ENCODE results near the gene BCL2L2. TPM values are rescaled to one million over a fixed set of nuclear protein-coding genes. Genes with fewer than 3 reads are reported as not detected.

The BCL2L2 gene
- polyA plus RNA-seq, 1 donor (not counting 4 experiments of a cell fraction or from before 2014, with no cell fraction given), result 33.9 TPM

DNA sequence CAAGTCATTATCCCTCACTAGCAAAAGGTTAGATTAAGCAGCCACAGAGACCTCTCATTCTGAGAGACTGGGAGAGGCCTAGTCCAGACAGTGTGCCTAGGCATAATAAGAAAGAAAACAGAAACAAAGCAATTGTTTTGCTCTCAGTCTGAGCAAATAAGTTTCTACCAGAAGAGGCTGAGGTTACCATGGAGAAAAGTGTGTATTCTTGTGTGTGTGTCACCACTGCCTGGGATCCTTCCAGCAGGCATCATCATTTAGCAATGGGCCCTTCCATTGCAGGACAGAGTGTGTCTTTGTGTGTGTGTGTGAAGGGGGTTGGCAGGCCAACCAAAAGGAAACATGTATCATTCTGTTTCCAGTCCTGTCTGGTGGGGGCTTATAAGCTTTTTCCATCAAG, 54.7 kb downstream of the BCL2L2 start:
- Histone ChIP-seq H3K4me1 (ENCODE audit: control insufficient read depth, extremely low read depth, insufficient read depth, low read length) (peaks cover 15% of the 10 kb centered on the region), H3K27me3 (ENCODE audit: control insufficient read depth, extremely low read depth, insufficient read depth, low read length) (no peaks in the 10 kb centered on the region), H3K9ac (ENCODE audit: control insufficient read depth, extremely low read depth, insufficient read depth, low read length) (no peak overlapping the region)

More for the DNA sequence above, 54.7 kb downstream of the BCL2L2 start:
- FAIRE-seq, result no peak
- dilution Hi-C loops (cut with MboI; ENCODE audit: extremely low pct_ligation_motif_present, low sequenced_read_pairs), result no loop called here
- no peak for TF ChIP-seq EZH2 (IDR thresholded peaks at IDR 0.05; ENCODE audit: low read length)
- TF ChIP-seq, protein P1, sequence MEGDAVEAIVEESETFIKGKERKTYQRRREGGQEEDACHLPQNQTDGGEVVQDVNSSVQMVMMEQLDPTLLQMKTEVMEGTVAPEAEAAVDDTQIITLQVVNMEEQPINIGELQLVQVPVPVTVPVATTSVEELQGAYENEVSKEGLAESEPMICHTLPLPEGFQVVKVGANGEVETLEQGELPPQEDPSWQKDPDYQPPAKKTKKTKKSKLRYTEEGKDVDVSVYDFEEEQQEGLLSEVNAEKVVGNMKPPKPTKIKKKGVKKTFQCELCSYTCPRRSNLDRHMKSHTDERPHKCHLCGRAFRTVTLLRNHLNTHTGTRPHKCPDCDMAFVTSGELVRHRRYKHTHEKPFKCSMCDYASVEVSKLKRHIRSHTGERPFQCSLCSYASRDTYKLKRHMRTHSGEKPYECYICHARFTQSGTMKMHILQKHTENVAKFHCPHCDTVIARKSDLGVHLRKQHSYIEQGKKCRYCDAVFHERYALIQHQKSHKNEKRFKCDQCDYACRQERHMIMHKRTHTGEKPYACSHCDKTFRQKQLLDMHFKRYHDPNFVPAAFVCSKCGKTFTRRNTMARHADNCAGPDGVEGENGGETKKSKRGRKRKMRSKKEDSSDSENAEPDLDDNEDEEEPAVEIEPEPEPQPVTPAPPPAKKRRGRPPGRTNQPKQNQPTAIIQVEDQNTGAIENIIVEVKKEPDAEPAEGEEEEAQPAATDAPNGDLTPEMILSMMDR (optimal IDR thresholded peaks at IDR 0.05 in 1 of 3, IDR thresholded peaks at IDR 0.05 in 1 of 3, conservative IDR thresholded peaks at IDR 0.05 in 1 of 3; ENCODE audit: extremely low read depth in 1 of 3, insufficient read depth in 2 of 3, low read length in 3 of 3), result no peak
- H3K4me3 ChIP-seq (ENCODE audit: control insufficient read depth in 2 of 3, extremely low read depth in 1 of 3, insufficient read depth in 2 of 3, low read depth in 1 of 3, low read length in 3 of 3), result no peak overlapping the region
- H4K20me1 ChIP-seq (ENCODE audit: control insufficient read depth, extremely low read depth, insufficient read depth, low read length), result no peaks in the 10 kb centered on the region
- H3K36me3 ChIP-seq (ENCODE audit: control insufficient read depth in 2 of 2, extremely low read depth in 1 of 2, insufficient read depth in 2 of 2, low read length in 2 of 2), result peaks cover 0 to 2% of the 10 kb centered on the region in 2 experiments
- H3K9me3 ChIP-seq (ENCODE audit: control insufficient read depth, low read depth, low read length), result no peaks in the 10 kb centered on the region
- H3K9me1 ChIP-seq (ENCODE audit: control insufficient read depth, extremely low read depth, insufficient read depth, low read length), result no peaks in the 10 kb centered on the region
- no peaks in the 10 kb centered on the region for H3K79me2 ChIP-seq (ENCODE audit: control insufficient read depth, insufficient read depth, low read length)
- H2AFZ ChIP-seq (ENCODE audit: control insufficient read depth, low read length), result no peak overlapping the region
- H3K4me2 ChIP-seq (ENCODE audit: control insufficient read depth, extremely low read depth, insufficient read depth, low read depth, low read length), result no peak overlapping the region
- H3K27ac ChIP-seq (ENCODE audit: control insufficient read depth, insufficient read depth, low read length), result no peak overlapping the region
- no peak for DNase-seq (ENCODE audit: low read depth, low spot score)

Small RNA genes lying within 50 kb of the gene (small RNA-seq; reads per million reads assigned to genes)
- 0 reads per million in 3 experiments for gene RNU6-1046P (ENCODE audit: insufficient read length in 3 of 3, low read depth in 3 of 3, low replicate concordance in 1 of 3)

Other genes with a start within 250 kb of the BCL2L2 start
- gene CDH24, start 249.3 kb upstream of the BCL2L2 start, polyA plus RNA-seq, result 3.5 to 5.8 TPM (median 3.9 TPM) in 3 replicates
- 92.0 to 104 TPM (median 96.7 TPM) in 3 replicates for gene ACIN1, start 211.7 kb upstream of the BCL2L2 start, polyA plus RNA-seq
- 73.7 to 117 TPM (median 101 TPM) in 3 replicates for gene C14orf119, start 211.3 kb upstream of the BCL2L2 start, polyA plus RNA-seq
- gene CIROP, start 201.8 kb upstream of the BCL2L2 start, polyA plus RNA-seq, result not detected in 3 replicates
- gene CEBPE, start 187.6 kb upstream of the BCL2L2 start, polyA plus RNA-seq, result not detected in 3 replicates
- 28.4 to 32.8 TPM (median 29.1 TPM) in 3 replicates for gene SLC7A8, start 123.2 kb upstream of the BCL2L2 start, polyA plus RNA-seq
- not detected in 3 replicates for gene RNF212B, start 68.9 kb upstream of the BCL2L2 start, polyA plus RNA-seq
- 31.9 to 39.1 TPM (median 34.1 TPM) in 3 replicates for gene HOMEZ, start 20.7 kb upstream of the BCL2L2 start, polyA plus RNA-seq
- gene PPP1R3E, start 4.0 kb upstream of the BCL2L2 start, polyA plus RNA-seq, result 1.6 to 2.5 TPM (median 1.9 TPM) in 3 replicates
- 168 to 185 TPM (median 173 TPM) in 3 replicates for gene PABPN1, start 14.6 kb downstream of the BCL2L2 start, polyA plus RNA-seq
- gene SLC22A17, start 46.1 kb downstream of the BCL2L2 start, polyA plus RNA-seq, result 0.76 to 2.1 TPM (median 1.2 TPM) in 3 replicates
- 1.4 to 2.1 TPM (median 1.7 TPM) in 3 replicates for gene EFS, start 58.3 kb downstream of the BCL2L2 start, polyA plus RNA-seq
- not detected in 3 replicates for gene IL25, start 66.0 kb downstream of the BCL2L2 start, polyA plus RNA-seq
- not detected in 3 replicates for gene CMTM5, start 70.2 kb downstream of the BCL2L2 start, polyA plus RNA-seq
- gene MYH6, start 101.4 kb downstream of the BCL2L2 start, polyA plus RNA-seq, result not detected in 3 replicates
- gene MYH7, start 128.8 kb downstream of the BCL2L2 start, polyA plus RNA-seq, result not detected in 3 replicates
- 42.3 to 58.7 TPM (median 50.6 TPM) in 3 replicates for gene NGDN, start 162.9 kb downstream of the BCL2L2 start, polyA plus RNA-seq
- 0.08 to 0.22 TPM (median 0.18 TPM) in 3 replicates for gene ZFHX2, start 244.9 kb downstream of the BCL2L2 start, polyA plus RNA-seq
- gene THTPA, start 249.4 kb downstream of the BCL2L2 start, polyA plus RNA-seq, result 3.2 to 4.3 TPM (median 4.3 TPM) in 3 replicates

Measured in keratinocyte (primary cell).